ENCODE data around the gene BHLHE41.

BHLHE41 gene

GRCh38 chr12:26113853-26114719 is 10.8 kb downstream of the BHLHE41 start:
- DNase-seq, result peak; percentile 92 to 93

- peak in 1 of 2 donors; percentile 59 for DNase-seq
Observed at GRCh38 chr12:26113181-26113654, 11.6 kb downstream of the BHLHE41 start.

GRCh38 chr12:26112703-26113147 is 12.1 kb downstream of the BHLHE41 start:
- DNase-seq, result no peak

- no peak for DNase-seq
Observed at GRCh38 chr12:26112232-26112631, 12.6 kb downstream of the BHLHE41 start.

- no peak for DNase-seq
Observed at GRCh38 chr12:26109343-26109881, 15.4 kb downstream of the BHLHE41 start.

GRCh38 chr12:26108915-26109314 is 15.9 kb downstream of the BHLHE41 start:
- no peak for DNase-seq

- no peak for DNase-seq
Observed at GRCh38 chr12:26106347-26106746, 18.5 kb downstream of the BHLHE41 start.

GRCh38 chr12:26102953-26103352 is 21.9 kb downstream of the BHLHE41 start:
- DNase-seq, result peak in 1 of 2 donors; percentile 89

- peak; percentile 64 to 79 for DNase-seq
Observed at GRCh38 chr12:26101763-26102162, 23.1 kb downstream of the BHLHE41 start.

- no peak for DNase-seq
Observed at GRCh38 chr12:26101350-26101734, 23.5 kb downstream of the BHLHE41 start.

- DNase-seq, result peak; percentile 39 to 49
Observed at GRCh38 chr12:26100666-26101349, 24.0 kb downstream of the BHLHE41 start.

- DNase-seq, result peak; percentile 76 to 90
Observed at GRCh38 chr12:26097046-26097878, 27.6 kb downstream of the BHLHE41 start.

GRCh38 chr12:26096036-26096435 is 28.8 kb downstream of the BHLHE41 start:
- no peak for DNase-seq

GRCh38 chr12:26095186-26095585 is 29.7 kb downstream of the BHLHE41 start:
- no peak for DNase-seq

GRCh38 chr12:26092346-26093105 is 32.3 kb downstream of the BHLHE41 start:
- DNase-seq, result no peak

GRCh38 chr12:26091822-26092221 is 33.0 kb downstream of the BHLHE41 start:
- no peak for DNase-seq

- no peak for DNase-seq
Observed at GRCh38 chr12:26090836-26091510, 33.9 kb downstream of the BHLHE41 start.

- DNase-seq, result peak in 1 of 2 donors; percentile 9
Observed at GRCh38 chr12:26088998-26089397, 35.8 kb downstream of the BHLHE41 start.

- DNase-seq, result peak; percentile 91
Observed at GRCh38 chr12:26086936-26087335, 37.9 kb downstream of the BHLHE41 start.

GRCh38 chr12:26080911-26081310 is 43.9 kb downstream of the BHLHE41 start:
- DNase-seq, result peak; percentile 59 to 60

All from inflammatory macrophage treated with lipopolysaccharide for 1 hour (primary cell).